ENCODE measurements around the gene ZNF544.
"Not testable (repeated sequence)": the region's sequence is repeated elsewhere in the genome, so short reads cannot be mapped to it uniquely, and the experiment has no call there.

The ZNF544 gene

GRCh38 chr19:58258259-58258658, 29.5 kb downstream of the ZNF544 start:
- DNase-seq = not testable (repeated sequence)

DNA sequence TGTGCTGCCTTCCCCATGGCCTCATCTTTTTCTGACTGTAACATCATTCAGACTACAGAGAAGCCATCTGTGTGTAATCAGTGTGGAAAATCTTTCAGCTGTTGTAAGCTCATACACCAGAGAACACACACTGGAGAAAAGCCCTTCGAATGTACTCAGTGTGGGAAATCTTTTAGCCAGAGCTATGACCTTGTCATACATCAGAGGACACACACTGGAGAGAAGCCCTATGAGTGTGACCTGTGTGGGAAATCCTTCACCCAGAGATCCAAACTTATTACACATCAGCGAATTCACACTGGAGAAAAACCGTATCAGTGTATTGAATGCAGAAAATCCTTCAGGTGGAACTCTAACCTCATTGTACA, 32.9 kb downstream of the ZNF544 start:
- no peak for DNase-seq

DNA sequence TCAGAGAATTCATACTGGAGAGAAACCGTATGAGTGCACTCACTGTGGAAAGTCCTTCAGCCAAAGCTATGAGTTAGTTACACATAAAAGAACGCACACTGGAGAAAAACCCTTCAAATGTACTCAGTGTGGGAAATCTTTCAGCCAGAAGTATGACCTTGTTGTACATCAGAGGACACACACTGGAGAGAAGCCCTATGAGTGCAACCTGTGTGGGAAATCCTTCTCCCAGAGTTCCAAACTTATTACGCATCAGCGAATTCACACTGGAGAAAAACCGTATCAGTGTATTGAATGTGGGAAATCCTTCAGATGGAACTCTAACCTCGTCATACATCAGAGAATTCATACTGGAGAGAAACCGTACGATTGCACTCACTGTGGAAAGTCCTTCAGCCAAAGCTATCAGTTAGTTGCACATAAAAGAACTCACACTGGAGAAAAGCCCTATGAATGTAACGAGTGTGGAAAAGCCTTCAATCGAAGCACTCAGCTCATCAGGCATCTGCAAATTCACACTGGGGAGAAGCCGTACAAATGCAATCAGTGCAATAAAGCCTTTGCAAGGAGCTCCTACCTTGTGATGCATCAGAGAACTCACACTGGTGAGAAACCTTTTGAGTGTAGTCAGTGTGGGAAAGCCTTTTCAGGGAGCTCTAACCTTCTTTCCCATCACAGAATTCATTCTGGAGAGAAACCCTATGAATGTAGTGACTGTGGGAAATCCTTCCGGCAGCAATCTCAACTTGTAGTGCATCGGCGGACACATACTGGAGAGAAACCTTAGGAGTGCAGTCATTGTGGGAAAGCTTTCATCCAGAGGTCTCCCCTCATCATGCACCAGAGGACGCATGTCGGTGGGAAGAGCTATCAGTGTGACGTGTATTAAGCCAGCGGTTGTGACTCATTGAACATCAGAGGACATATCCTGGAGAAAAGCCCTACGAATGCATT, 33.5 kb downstream of the ZNF544 start:
- DNase-seq = no peak

DNA sequence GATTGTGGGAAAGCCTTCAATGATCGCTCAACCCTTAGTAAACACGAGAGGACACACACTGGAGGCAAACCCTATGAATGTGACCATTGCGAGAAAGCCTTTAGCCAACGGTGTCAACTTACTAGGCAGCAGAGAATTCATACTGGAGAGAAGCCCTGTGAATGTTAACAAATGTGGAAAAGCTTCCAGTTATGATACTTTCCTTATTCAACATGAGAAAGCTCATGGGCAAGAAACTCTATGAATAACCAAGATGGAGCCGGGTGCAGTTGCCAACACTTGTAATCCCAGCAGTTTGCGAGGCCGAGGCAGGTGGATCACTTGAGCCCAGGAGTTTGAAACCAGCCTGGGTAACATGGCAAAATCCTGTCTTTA, 34.2 kb downstream of the ZNF544 start:
- no peak for DNase-seq

- DNase-seq = no peak
Measured at GRCh38 chr19:58265100-58265499, 36.4 kb downstream of the ZNF544 start.

GRCh38 chr19:58268344-58268743, 39.6 kb downstream of the ZNF544 start:
- no peak for DNase-seq

- DNase-seq = no peak
Measured at GRCh38 chr19:58274771-58275201, 46.1 kb downstream of the ZNF544 start.

DNA sequence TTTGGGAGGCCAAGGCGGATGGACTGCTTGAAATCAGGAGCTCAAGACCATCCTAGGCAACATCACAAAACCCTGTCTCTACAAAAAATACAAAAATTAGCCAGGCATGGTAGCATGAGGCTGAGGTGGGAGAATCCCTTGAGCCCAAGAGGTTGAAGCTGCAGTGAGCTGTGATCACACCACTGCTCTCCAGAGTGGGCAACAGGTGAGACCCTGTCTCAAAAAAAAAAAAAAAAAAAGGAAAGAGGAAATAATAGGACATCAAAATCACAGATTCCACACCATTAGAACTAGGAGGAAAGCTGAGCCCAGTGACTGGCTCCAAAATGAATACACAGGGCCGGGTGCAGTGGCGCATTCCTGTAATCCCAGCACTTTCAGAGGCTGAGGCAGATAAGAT, 46.9 kb downstream of the ZNF544 start:
- DNase-seq = no peak

GRCh38 chr19:58277197-58277596, 48.5 kb downstream of the ZNF544 start:
- DNase-seq = no peak

GRCh38 chr19:58277748-58278540, 49.2 kb downstream of the ZNF544 start:
- no peak for DNase-seq

DNA sequence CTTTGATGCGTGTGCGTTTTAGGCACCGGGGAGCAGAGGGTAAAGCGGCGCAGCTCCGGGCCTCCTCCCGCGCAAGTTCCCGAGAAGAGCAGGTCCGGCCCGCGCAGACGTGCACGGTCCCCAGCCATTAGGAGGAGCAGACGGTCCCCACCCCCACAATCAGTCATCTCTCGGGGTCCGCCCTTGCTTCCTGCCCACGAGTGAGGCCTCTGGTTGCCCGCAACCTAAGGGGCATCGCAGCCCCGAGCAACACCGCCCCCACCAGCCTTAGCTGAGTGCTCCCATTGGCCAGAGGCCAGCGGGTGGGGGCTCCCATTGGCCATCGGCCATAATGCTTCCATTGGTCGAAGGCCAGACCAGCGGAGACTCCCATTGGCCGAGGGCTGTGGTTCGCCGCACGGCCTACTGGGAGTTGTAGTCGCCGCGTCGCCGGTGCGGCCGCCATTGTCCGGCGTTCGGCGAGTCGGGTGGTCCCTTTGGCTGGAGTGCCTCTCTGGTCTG, 49.9 kb downstream of the ZNF544 start, which contains the start of gene ZNF8:
TSS of gene ZNF8 (plus strand) at position 415 of the 501 bp plus-strand sequence. CDS start 127 bp downstream, outside the sequence.
- peak; percentile 99 to 100 for DNase-seq

DNA sequence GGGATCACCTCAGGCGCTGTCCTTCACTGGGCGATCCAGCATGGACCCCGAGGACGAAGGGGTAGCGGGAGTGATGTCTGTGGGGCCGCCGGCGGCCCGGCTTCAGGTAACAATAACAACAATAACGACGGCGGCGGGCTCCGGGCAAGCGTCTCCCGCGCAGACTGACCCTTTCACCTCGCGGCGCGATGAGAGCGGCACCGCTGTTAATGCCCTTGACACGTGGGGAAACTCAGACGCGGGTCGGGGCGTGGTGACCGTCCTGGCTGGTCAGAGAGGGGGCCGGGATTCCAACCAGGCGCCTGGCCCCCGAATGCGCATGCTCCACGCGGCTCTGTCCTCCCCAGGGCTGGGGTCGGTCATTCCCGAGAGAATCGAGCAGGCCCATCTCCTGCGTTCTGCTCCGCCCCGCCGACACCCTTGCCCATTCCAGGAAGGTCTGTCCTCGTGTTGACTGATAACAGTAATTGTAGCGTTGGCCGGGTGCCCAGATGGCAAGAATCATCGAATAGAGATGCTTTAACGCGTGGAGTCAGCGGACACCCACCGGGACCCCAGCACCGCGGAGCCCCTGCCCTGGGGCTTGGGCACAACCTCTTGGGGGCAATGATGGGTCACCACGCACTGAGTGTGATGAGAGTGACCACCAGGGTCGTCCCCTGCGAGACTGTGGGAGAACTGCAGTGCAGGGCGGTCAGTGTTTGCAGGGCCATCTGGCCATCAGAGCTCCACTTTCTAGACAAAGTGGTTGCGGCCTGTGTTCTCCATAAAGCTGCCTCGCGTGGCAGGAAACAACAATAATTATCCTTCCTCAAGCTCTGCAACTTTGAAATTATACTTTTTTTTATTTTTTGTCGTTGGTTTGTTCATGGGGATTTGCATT, 50.6 kb downstream of the ZNF544 start:
- DNase-seq = peak; percentile 56 to 62

DNA sequence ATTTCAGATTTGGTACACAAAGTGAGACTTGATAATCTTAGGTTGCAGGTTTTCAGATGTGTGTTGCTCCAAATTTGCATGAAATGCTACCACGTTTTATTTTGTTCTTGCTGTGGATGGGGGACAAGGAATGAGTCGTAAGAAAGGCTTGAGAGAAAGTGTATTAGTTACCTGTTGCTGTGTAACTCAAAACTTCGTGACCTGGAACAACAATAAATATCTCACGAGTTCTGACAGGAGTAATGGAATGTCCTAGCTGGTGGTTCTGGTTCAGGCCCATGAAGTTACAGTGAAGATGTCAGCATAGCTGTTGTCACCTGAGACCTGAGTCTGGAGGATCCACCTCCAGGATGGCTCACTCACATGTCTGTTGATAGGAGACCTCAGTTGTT, 51.2 kb downstream of the ZNF544 start:
- DNase-seq = no peak

DNA sequence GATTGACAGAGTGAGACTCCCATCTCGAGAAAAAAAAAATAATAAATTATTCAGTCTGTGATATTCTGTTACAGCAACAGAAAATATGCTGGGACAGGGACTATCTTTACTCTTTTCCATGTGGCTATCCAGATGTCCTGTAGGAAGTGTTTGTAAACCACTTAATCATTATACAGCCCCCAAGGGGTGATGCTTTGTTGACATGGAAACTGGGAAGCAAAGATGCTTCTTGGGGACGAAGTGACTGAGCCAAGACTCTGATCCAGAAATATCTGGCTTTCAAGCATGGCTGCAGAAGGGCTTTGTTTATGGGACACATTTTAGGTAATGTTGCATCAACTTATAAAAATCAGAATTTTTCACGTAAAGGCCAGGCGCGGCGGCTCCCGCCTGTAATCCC, 55.5 kb downstream of the ZNF544 start:
- DNase-seq = no peak

- DNase-seq = no peak
Measured at GRCh38 chr19:58291943-58292342, 63.2 kb downstream of the ZNF544 start.

GRCh38 chr19:58294743-58295374, 66.1 kb downstream of the ZNF544 start:
- no peak for DNase-seq

DNA sequence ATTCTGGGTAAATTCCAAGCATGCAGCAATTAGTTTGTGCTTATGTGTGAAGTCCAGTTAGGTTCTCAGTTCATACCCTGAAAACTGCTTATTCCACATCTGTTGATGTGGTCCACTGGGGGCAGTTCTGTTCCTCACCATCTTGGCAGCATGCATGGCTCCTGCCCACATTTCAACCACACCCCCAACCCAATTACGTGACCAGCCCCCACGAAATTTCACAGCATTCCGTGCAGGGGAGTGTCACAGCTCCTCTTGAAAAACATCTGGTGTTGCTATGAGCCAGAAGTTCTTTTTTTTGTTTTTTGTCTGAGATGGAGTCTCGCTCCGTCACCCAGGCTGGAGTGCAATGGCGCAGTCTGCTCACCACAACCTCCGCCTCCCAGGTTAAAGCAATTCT, 67.4 kb downstream of the ZNF544 start:
- no peak for DNase-seq

DNA sequence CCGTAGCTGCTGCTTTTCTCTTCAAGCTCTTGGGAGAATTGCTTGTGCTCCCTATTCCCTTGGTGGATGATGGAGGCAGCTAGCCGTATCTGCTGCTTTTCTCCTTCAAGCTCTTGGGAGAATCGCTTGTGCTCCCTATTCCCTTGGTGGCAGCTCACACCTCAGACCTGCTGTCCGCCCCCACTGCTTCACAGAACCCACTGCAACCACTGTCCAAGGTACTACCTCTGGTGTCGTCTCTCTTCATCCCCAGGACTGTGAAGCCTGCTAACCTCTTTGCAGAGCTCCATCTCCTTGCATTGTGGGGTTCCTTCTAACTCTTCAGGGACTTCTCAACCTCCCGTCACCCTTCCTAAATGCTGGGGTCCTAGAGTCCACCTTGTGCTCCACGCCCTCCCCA, 71.9 kb downstream of the ZNF544 start:
- no peak for DNase-seq

GRCh38 chr19:58304255-58304654, 75.5 kb downstream of the ZNF544 start:
- DNase-seq = no peak

- peak in 1 of 2 experiments; percentile 61 for DNase-seq
Measured at GRCh38 chr19:58304748-58305064, 76.0 kb downstream of the ZNF544 start.

- DNase-seq = peak; percentile 96 to 98
Measured at GRCh38 chr19:58305065-58305931, 76.6 kb downstream of the ZNF544 start, which contains the start of gene ERVK3-1. Gene ERVK3-1 (plus strand): TSS chr19:58305377. CDS start chr19:58312169, 6,792 bp downstream.
